Lower lobe of right lung (tissue), 2 donors: ENCODE measurements around the gene SIGLEC6. TPM values are rescaled to one million over a fixed set of nuclear protein-coding genes. Genes with fewer than 3 reads are reported as not detected.

Experiments
- ATAC-seq, 2 donors: fragments of 200-7000 bp; cut with Tn5 transposase; one replicate each; pipeline ENCODE4 v1.9.1; 2020 to 2022; ENCODE audit warnings: mild to moderate bottlenecking in 2 of 2, moderate library complexity in 2 of 2
- DNase-seq: peaks from one replicate; pipeline ENCODE4 v3.0.0-alpha.2; 2020
- H3K27ac ChIP-seq: fragments of 200-600 bp; one replicate; pipeline ENCODE4 v1.8.0; 2022
- H3K27me3 ChIP-seq: fragments of 200-600 bp; one replicate; pipeline ENCODE4 v1.8.0; 2022; ENCODE audit warnings: low read depth
- H3K36me3 ChIP-seq: fragments of 200-600 bp; one replicate; pipeline ENCODE4 v1.8.0; 2022; ENCODE audit warnings: mild to moderate bottlenecking
- H3K4me1 ChIP-seq: fragments of 200-600 bp; one replicate; pipeline ENCODE4 v1.8.0; 2022
- H3K4me3 ChIP-seq: fragments of 200-600 bp; one replicate; pipeline ENCODE4 v1.8.0; 2022; ENCODE audit warnings: mild to moderate bottlenecking
- H3K9me3 ChIP-seq: fragments of 200-600 bp; one replicate; pipeline ENCODE4 v1.8.0; 2022
- CTCF ChIP-seq: fragments of 200-600 bp; IDR thresholded peaks from one replicate; pipeline ENCODE4 v1.8.0; 2022; ENCODE audit warnings: antibody characterized with exemption, mild to moderate bottlenecking
- intact Hi-C: fragments of 100-400 bp; cut with DNase I; formaldehyde crosslinking; loops from one replicate; pipeline ENCODE4 v1.11.0; 2022
- total RNA-seq: library from RNA; stranded (reverse); fragmentation: NEBNext Ultra II Directional; extraction: Animal tissue kit (Norgen Biotek cat#: 25700); gene quantifications from one replicate; pipeline ENCODE4 v1.2.1, GENCODE V29; 2021
- donor health status: DM: no; HTN: yes; CAD: no; lungs with severe emphysema.

The SIGLEC6 gene
- total RNA-seq, 1 donor from 2014 or later: 6.5 TPM

GRCh38 chr19:51571599-51571998, 40.1 kb upstream of the SIGLEC6 start:
- TF ChIP-seq CTCF: no peak
- no peaks in the 10 kb centered on the region for H3K27me3 ChIP-seq
- ATAC-seq (peak; percentile 12 to 32), DNase-seq (no peak)
- peaks cover 22% of the 10 kb centered on the region for H3K4me1 ChIP-seq
- H3K4me3 ChIP-seq: peak overlapping the region; percentile 64
- H3K36me3 ChIP-seq: peaks cover 30% of the 10 kb centered on the region
- peak overlapping the region; percentile 54 for H3K27ac ChIP-seq
- H3K9me3 ChIP-seq: no peaks in the 10 kb centered on the region
- intact Hi-C loops: no loop called here

GRCh38 chr19:51570962-51571575, 39.6 kb upstream of the SIGLEC6 start, which contains the start of gene ZNF175:
Gene ZNF175 (plus strand): TSS chr19:51571283. CDS start chr19:51573330, 2,047 bp downstream.
- no peaks in the 10 kb centered on the region for H3K9me3 ChIP-seq
- intact Hi-C loops: no loop called here
- peaks cover 25% of the 10 kb centered on the region for H3K36me3 ChIP-seq
- peak within 1 kb of the TSS; percentile 54 for H3K27ac ChIP-seq
- H3K4me3 ChIP-seq: peak within 1 kb of the TSS; percentile 64
- ATAC-seq: peak; percentile 99 to 100
- TF ChIP-seq CTCF: no peak
- H3K4me1 ChIP-seq: peaks cover 22% of the 10 kb centered on the region
- DNase-seq: peak; percentile 94
- H3K27me3 ChIP-seq: peaks cover 2% of the 10 kb centered on the region

- TF ChIP-seq CTCF: no peak
- DNase-seq (no peak), ATAC-seq (no peak)
- Histone ChIP-seq H3K36me3 (peaks cover 6% of the 10 kb centered on the region), H3K9me3 (no peaks in the 10 kb centered on the region), H3K27ac (no peak overlapping the region), H3K4me1 (peaks cover 18% of the 10 kb centered on the region), H3K4me3 (no peak overlapping the region), H3K27me3 (peaks cover 21% of the 10 kb centered on the region)
- intact Hi-C loops: no loop called here
Observed at GRCh38 chr19:51568456-51568855, 37.0 kb upstream of the SIGLEC6 start.

GRCh38 chr19:51567583-51567982, 36.1 kb upstream of the SIGLEC6 start:
- Histone ChIP-seq H3K27me3 (peaks cover 23% of the 10 kb centered on the region), H3K9me3 (no peaks in the 10 kb centered on the region), H3K4me3 (no peak overlapping the region), H3K36me3 (no peaks in the 10 kb centered on the region), H3K27ac (no peak overlapping the region), H3K4me1 (peaks cover 10% of the 10 kb centered on the region)
- intact Hi-C loops: no loop called here
- DNase-seq: no peak
- ATAC-seq: no peak
- no peak for TF ChIP-seq CTCF

GRCh38 chr19:51566489-51567100, 35.1 kb upstream of the SIGLEC6 start:
- no peak for TF ChIP-seq CTCF
- ATAC-seq (no peak), DNase-seq (no peak)
- intact Hi-C loops: no loop called here
- Histone ChIP-seq H3K4me3 (no peak overlapping the region), H3K4me1 (peaks cover under 1% of the 10 kb centered on the region), H3K27me3 (peaks cover 24% of the 10 kb centered on the region), H3K27ac (no peak overlapping the region), H3K9me3 (no peaks in the 10 kb centered on the region), H3K36me3 (no peaks in the 10 kb centered on the region)
